Kidney epithelial cell (primary cell): Measurements from ENCODE around the gene SOX6. TPM values are rescaled to one million over a fixed set of nuclear protein-coding genes. Genes with fewer than 3 reads are reported as not detected.

Experiments used
- DNase-seq: peaks from one replicate; pipeline ENCODE4 v3.0.0-alpha.2; 2010; ENCODE audit warnings: low read depth
- H3K27me3 ChIP-seq: 2 replicates; pipeline ENCODE4 v1.6.0; 2011; ENCODE audit warnings: low read length; ENCODE audit not compliant: control insufficient read depth, insufficient read depth
- H3K36me3 ChIP-seq: 2 replicates; pipeline ENCODE4 v1.5.1; 2011; ENCODE audit warnings: low read length; ENCODE audit not compliant: control insufficient read depth, insufficient read depth
- H3K4me3 ChIP-seq: 2 replicates; pipeline ENCODE4 v1.5.1; 2011; ENCODE audit warnings: low read depth, mild to moderate bottlenecking, control low read depth, low read length
- CTCF ChIP-seq: IDR thresholded peaks from 2 replicates; pipeline ENCODE4 v1.5.1; 2011; ENCODE audit warnings: mild to moderate bottlenecking, moderate library complexity, low read length, control low read depth, inconsistent platforms; ENCODE audit not compliant: insufficient read depth, poor library complexity, severe bottlenecking
- total RNA-seq: library from RNA; depleted of rRNA; stranded (reverse); fragments of >200 nt; gene quantifications from 2 replicates; pipeline ENCODE4 v1.2.3, GENCODE V29; 2015

SOX6 gene
- total RNA-seq, 1 donor from 2014 or later = 2.7 TPM

GRCh38 chr11:16280256-16280682 is 76.1 kb downstream of the SOX6 start:
- Histone ChIP-seq H3K4me3 (no peak overlapping the region), H3K36me3 (no peaks in the 10 kb centered on the region), H3K27me3 (no peaks in the 10 kb centered on the region)
- no peak for DNase-seq
- no peak for TF ChIP-seq CTCF

- TF ChIP-seq CTCF = no peak
- no peak for DNase-seq
- H3K27me3 ChIP-seq = no peaks in the 10 kb centered on the region
- H3K36me3 ChIP-seq = no peaks in the 10 kb centered on the region
- H3K4me3 ChIP-seq = no peak overlapping the region
Observed at GRCh38 chr11:16279524-16279923, 76.8 kb downstream of the SOX6 start.

- no peaks in the 10 kb centered on the region for H3K27me3 ChIP-seq
- H3K4me3 ChIP-seq = no peak overlapping the region
- no peaks in the 10 kb centered on the region for H3K36me3 ChIP-seq
- no peak for TF ChIP-seq CTCF
- no peak for DNase-seq
Observed at GRCh38 chr11:16278979-16279378, 77.4 kb downstream of the SOX6 start.

GRCh38 chr11:16278273-16278672 is 78.1 kb downstream of the SOX6 start:
- H3K4me3 ChIP-seq = no peak overlapping the region
- H3K36me3 ChIP-seq = no peaks in the 10 kb centered on the region
- H3K27me3 ChIP-seq = no peaks in the 10 kb centered on the region
- DNase-seq = no peak
- no peak for TF ChIP-seq CTCF

GRCh38 chr11:16276251-16276650 is 80.1 kb downstream of the SOX6 start:
- Histone ChIP-seq H3K4me3 (no peak overlapping the region), H3K27me3 (no peaks in the 10 kb centered on the region), H3K36me3 (no peaks in the 10 kb centered on the region)
- DNase-seq = no peak
- no peak for TF ChIP-seq CTCF

- no peaks in the 10 kb centered on the region for H3K36me3 ChIP-seq
- no peaks in the 10 kb centered on the region for H3K27me3 ChIP-seq
- DNase-seq = no peak
- TF ChIP-seq CTCF = no peak
- no peak overlapping the region for H3K4me3 ChIP-seq
Observed at GRCh38 chr11:16271258-16271657, 85.1 kb downstream of the SOX6 start.
